Transverse colon (tissue), 4 donors: ENCODE results near the gene PIK3AP1. TPM values are rescaled to one million over a fixed set of nuclear protein-coding genes. Genes with fewer than 3 reads are reported as not detected.

ENCODE experiments used
- DNase-seq: peaks from one replicate; pipeline ENCODE4 v3.0.0-alpha.2; 2019
- H3K27ac ChIP-seq, 4 donors: fragments of 200-600 bp; sonication (generic); 2 replicates each; pipeline ENCODE4 v1.5.1; 2016 to 2018; ENCODE audit warnings: inconsistent platforms in 4 of 4
- H3K27me3 ChIP-seq: fragments of 200-600 bp; sonication (generic); 2 replicates; pipeline ENCODE4 v1.5.1; 2017; ENCODE audit warnings: inconsistent platforms
- H3K36me3 ChIP-seq, 4 donors: fragments of 200-600 bp; sonication (generic); 2 replicates each; pipeline ENCODE4 v1.5.1; 2017 to 2019; ENCODE audit warnings: inconsistent platforms in 4 of 4
- H3K4me1 ChIP-seq, 4 donors: fragments of 200-600 bp; sonication (generic); 2 replicates each; pipeline ENCODE4 v1.5.1; 2017 to 2020; ENCODE audit warnings: inconsistent platforms in 4 of 4
- H3K4me3 ChIP-seq, 4 donors: fragments of 200-600 bp; sonication (generic); 1 replicate in 1 of 4; 2 replicates in 3 of 4; pipeline versions ENCODE4 v1.5.1 to v1.6.1; 2017 to 2019; ENCODE audit warnings: inconsistent platforms in 4 of 4
- H3K9me3 ChIP-seq, 2 donors: fragments of 200-600 bp; sonication (generic); 2 replicates each; pipeline ENCODE4 v1.5.1; 2017 to 2019; ENCODE audit warnings: inconsistent platforms in 2 of 2
- CTCF ChIP-seq, 5 experiments: fragments of 200-600 bp in 3 of 5; fragments of 450-650 bp in 2 of 5; sonication (generic) in 3 of 5; IDR thresholded peaks; 1 replicate in 2 of 5; 2 replicates in 3 of 5; pipeline ENCODE4 v1.5.1; 2016 to 2017; ENCODE audit warnings: antibody characterized with exemption in 5 of 5, inconsistent platforms in 3 of 5, mild to moderate bottlenecking in 2 of 5, moderate library complexity in 1 of 5
- EP300 ChIP-seq: sonication (generic); formaldehyde crosslinking; IDR thresholded peaks from one replicate; pipeline ENCODE4 v1.6.1; 2017; ENCODE audit warnings: antibody characterized with exemption, low read depth
- POLR2A ChIP-seq: fragments of 450-650 bp; IDR thresholded peaks from one replicate; pipeline ENCODE4 v1.6.1; 2016; ENCODE audit warnings: antibody characterized with exemption, mild to moderate bottlenecking, moderate library complexity
- POLR2AphosphoS5 ChIP-seq, 3 donors: sonication (generic); formaldehyde crosslinking; IDR thresholded peaks; one replicate each; pipeline ENCODE4 v1.6.1; 2016; ENCODE audit warnings: antibody characterized with exemption in 3 of 3
- WGBS, 2 donors: methylation state at CpG; one replicate each; pipeline ENCODE4 v1.1.5; 2018; ENCODE audit warnings: low coverage in 1 of 2; 5-methylcytosine and 5-hydroxymethylcytosine counted together
- in situ Hi-C, 4 donors: fragments of 200-750 bp; cut with MboI; loops; one replicate each; pipeline versions ENCODE4 v1.15.0 to v1.15.1; 2017; ENCODE audit warnings: low sequenced_read_pairs in 3 of 4, low pct_ligation_motif_present in 1 of 4, low pct_unique_long_range_greater_than_20kb in 1 of 4
- intact Hi-C: fragments of 100-400 bp; cut with DNase I; formaldehyde crosslinking; loops from one replicate; pipeline ENCODE4 v1.15.1; 2023; ENCODE audit warnings: low total_unique reads
- total RNA-seq, 4 donors: library from RNA; depleted of rRNA; stranded (reverse); fragments of >200 nt; gene quantifications; one replicate each; pipeline ENCODE4 v1.1.0, GENCODE V29; 2016

PIK3AP1 gene
- total RNA-seq, 4 donors from 2014 or later = 6.4 to 42.6 (median 16.3) TPM

- 92 to 93% methylated on average over 4 of the region's 4 CpGs for WGBS, 2 donors
Observed at GRCh38 chr10:96692427-96692826, 27.9 kb downstream of the PIK3AP1 start.

GRCh38 chr10:96691761-96692160 is 28.6 kb downstream of the PIK3AP1 start:
- Histone ChIP-seq H3K36me3 (no peaks in the 10 kb centered on the region), H3K9me3 (no peaks in the 10 kb centered on the region), H3K27ac (no peak overlapping the region), H3K4me1 (peaks cover 0 to 7% (median 0%) of the 10 kb centered on the region in 4 donors), H3K4me3 (no peak overlapping the region), H3K27me3 (no peaks in the 10 kb centered on the region)
- in situ Hi-C loops = no loop called here
- intact Hi-C loops = no loop called here
- no peak for DNase-seq
- TF ChIP-seq EP300 (no peak), CTCF (IDR thresholded peaks at IDR 0.05) (no peak), POLR2AphosphoS5 (IDR thresholded peaks at IDR 0.05) (no peak), POLR2A (no peak)

More at GRCh38 chr10:96692427-96692826, 27.9 kb downstream of the PIK3AP1 start:
- DNase-seq = no peak
- H3K9me3 ChIP-seq = no peaks in the 10 kb centered on the region
- H3K4me3 ChIP-seq = no peak overlapping the region
- H3K27ac ChIP-seq = no peak overlapping the region
- TF ChIP-seq CTCF (IDR thresholded peaks at IDR 0.05) (no peak), POLR2AphosphoS5 (IDR thresholded peaks at IDR 0.05) (no peak), POLR2A (no peak), EP300 (no peak)
- in situ Hi-C loops = no loop called here
- intact Hi-C loops = no loop called here
- H3K36me3 ChIP-seq = no peaks in the 10 kb centered on the region
- peaks cover 0 to 7% (median 0%) of the 10 kb centered on the region in 4 donors for H3K4me1 ChIP-seq
- H3K27me3 ChIP-seq = no peaks in the 10 kb centered on the region

- Histone ChIP-seq H3K27me3 (no peaks in the 10 kb centered on the region), H3K36me3 (no peaks in the 10 kb centered on the region), H3K27ac (no peak overlapping the region), H3K4me3 (no peak overlapping the region), H3K9me3 (no peaks in the 10 kb centered on the region), H3K4me1 (peaks cover 0 to 7% (median 0%) of the 10 kb centered on the region in 4 donors)
- no peak for DNase-seq
- WGBS, 2 donors = 67 to 72% methylated on average over 3 to 9 of the region's 9 CpGs
- TF ChIP-seq POLR2AphosphoS5 (IDR thresholded peaks at IDR 0.05) = no peak
- no peak for TF ChIP-seq POLR2A
- TF ChIP-seq EP300 = no peak
- TF ChIP-seq CTCF (IDR thresholded peaks at IDR 0.05) = no peak
- intact Hi-C loops (no loop called here), in situ Hi-C loops (no loop called here)
Observed at GRCh38 chr10:96690755-96691730, 29.3 kb downstream of the PIK3AP1 start.

GRCh38 chr10:96688789-96689188 is 31.5 kb downstream of the PIK3AP1 start:
- H3K4me3 ChIP-seq = no peak overlapping the region
- H3K9me3 ChIP-seq = no peaks in the 10 kb centered on the region
- no peaks in the 10 kb centered on the region for H3K4me1 ChIP-seq
- WGBS, 2 donors = 81 to 89% methylated on average over 4 of the region's 4 CpGs
- intact Hi-C loops (no loop called here), in situ Hi-C loops (no loop called here)
- H3K27ac ChIP-seq = no peak overlapping the region
- no peaks in the 10 kb centered on the region for H3K27me3 ChIP-seq
- TF ChIP-seq POLR2AphosphoS5 (IDR thresholded peaks at IDR 0.05) = no peak
- no peak for TF ChIP-seq CTCF (IDR thresholded peaks at IDR 0.05)
- no peak for TF ChIP-seq EP300
- no peak for TF ChIP-seq POLR2A
- H3K36me3 ChIP-seq = no peaks in the 10 kb centered on the region
- no peak for DNase-seq
